Measurements from ENCODE around the gene PDE3A. TPM values are rescaled to one million over a fixed set of nuclear protein-coding genes. Genes with fewer than 3 reads are reported as not detected.
A peak's percentile ranks its signal among the peaks of the same experiment; 100 is the strongest.

PDE3A gene
- total RNA-seq, 4 donors from 2014 or later, result 51.3 to 150 (median 114) TPM

- peak overlapping the region; percentile 71 to 92 (median 83) for H3K4me3 ChIP-seq
- WGBS, 2 donors (ENCODE audit: low coverage in 1 of 2), result 11% methylated on average over 48 of the region's 50 CpGs; no CpG with 5 or more reads in 1 of the 2 donors
- peaks cover 11% of the 10 kb centered on the region for H3K27me3 ChIP-seq
- no peaks in the 10 kb centered on the region for H3K36me3 ChIP-seq
- intact Hi-C loops (cut with DNase I; ENCODE audit: low total_unique reads) (loop anchor here (1.0 kb wide), 1 partner anchor 234 kb away; no protein-coding TSS in a partner anchor), in situ Hi-C loops (cut with MboI; ENCODE audit: low pct_ligation_motif_present in 1 of 4, low pct_unique_long_range_greater_than_20kb in 1 of 4, low sequenced_read_pairs in 3 of 4) (loop anchor here in 1 of 4 donors (25.0 kb wide), 2 partner anchors 456 to 606 kb away; no protein-coding TSS in a partner anchor)
- H3K4me1 ChIP-seq, result peaks cover 0 to 22% (median 3%) of the 10 kb centered on the region in 4 donors
- H3K9me3 ChIP-seq, result no peaks in the 10 kb centered on the region
- peak; percentile 23 for DNase-seq
- no peak for TF ChIP-seq CTCF (IDR thresholded peaks at IDR 0.05)
- no peak for TF ChIP-seq POLR2AphosphoS5 (IDR thresholded peaks at IDR 0.05)
- no peak for TF ChIP-seq EP300 (IDR thresholded peaks at IDR 0.05; ENCODE audit: low read depth)
- no peak for TF ChIP-seq POLR2A (IDR thresholded peaks at IDR 0.05)
- peak overlapping the region; percentile 89 to 97 (median 94) for H3K27ac ChIP-seq
Observed at GRCh38 chr12:20368651-20369304, 441 bp downstream of the PDE3A start.

- peaks cover 0 to 29% (median 3%) of the 10 kb centered on the region in 4 donors for H3K4me1 ChIP-seq
Observed at GRCh38 chr12:20369305-20370013, 1.1 kb downstream of the PDE3A start.

GRCh38 chr12:20370014-20370386 lies 1.7 kb downstream of the PDE3A start:
- TF ChIP-seq POLR2A (IDR thresholded peaks at IDR 0.05) (no peak), EP300 (IDR thresholded peaks at IDR 0.05; ENCODE audit: low read depth) (no peak), POLR2AphosphoS5 (IDR thresholded peaks at IDR 0.05) (no peak)
- peaks cover 0 to 34% (median 6%) of the 10 kb centered on the region in 4 donors for H3K4me1 ChIP-seq
- peaks cover 11% of the 10 kb centered on the region for H3K27me3 ChIP-seq
- no peaks in the 10 kb centered on the region for H3K9me3 ChIP-seq
- DNase-seq, result peak; percentile 58
- 0 to 5% methylated on average over 7 to 21 of the region's 21 CpGs for WGBS, 2 donors (ENCODE audit: low coverage in 1 of 2)
- intact Hi-C loops (cut with DNase I; ENCODE audit: low total_unique reads), result no loop called here
- no peaks in the 10 kb centered on the region for H3K36me3 ChIP-seq
- in situ Hi-C loops (cut with MboI; ENCODE audit: low pct_ligation_motif_present in 1 of 4, low pct_unique_long_range_greater_than_20kb in 1 of 4, low sequenced_read_pairs in 3 of 4), result loop anchor here in 1 of 4 donors (25.0 kb wide), 2 partner anchors 458 to 608 kb away; no protein-coding TSS in a partner anchor
- peak overlapping the region; percentile 89 to 97 (median 94) for H3K27ac ChIP-seq
- H3K4me3 ChIP-seq, result peak overlapping the region; percentile 71 to 92 (median 83)

More at GRCh38 chr12:20369305-20370013, 1.1 kb downstream of the PDE3A start:
- peak overlapping the region; percentile 89 to 97 (median 94) for H3K27ac ChIP-seq
- H3K4me3 ChIP-seq, result peak overlapping the region; percentile 71 to 92 (median 83)
- no peaks in the 10 kb centered on the region for H3K9me3 ChIP-seq
- in situ Hi-C loops (cut with MboI; ENCODE audit: low pct_ligation_motif_present in 1 of 4, low pct_unique_long_range_greater_than_20kb in 1 of 4, low sequenced_read_pairs in 3 of 4) (loop anchor here in 1 of 4 donors (25.0 kb wide), 2 partner anchors 457 to 607 kb away; no protein-coding TSS in a partner anchor), intact Hi-C loops (cut with DNase I; ENCODE audit: low total_unique reads) (no loop called here)
- peak; percentile 84 for DNase-seq
- peaks cover 11% of the 10 kb centered on the region for H3K27me3 ChIP-seq
- TF ChIP-seq EP300 (IDR thresholded peaks at IDR 0.05; ENCODE audit: low read depth) (no peak), POLR2AphosphoS5 (IDR thresholded peaks at IDR 0.05) (peak; percentile 87 to 96 (median 93)), CTCF (IDR thresholded peaks at IDR 0.05) (peak; percentile 21 to 58 (median 28)), POLR2A (IDR thresholded peaks at IDR 0.05) (peak; percentile 88)
- no peaks in the 10 kb centered on the region for H3K36me3 ChIP-seq
- WGBS, 2 donors (ENCODE audit: low coverage in 1 of 2), result 13% methylated on average over 23 of the region's 63 CpGs; no CpG with 5 or more reads in 1 of the 2 donors

- peaks cover 0 to 42% (median 9%) of the 10 kb centered on the region in 4 donors for H3K4me1 ChIP-seq
- TF ChIP-seq POLR2AphosphoS5 (IDR thresholded peaks at IDR 0.05) (no peak), CTCF (IDR thresholded peaks at IDR 0.05) (no peak), POLR2A (IDR thresholded peaks at IDR 0.05) (no peak), EP300 (IDR thresholded peaks at IDR 0.05; ENCODE audit: low read depth) (no peak)
- intact Hi-C loops (cut with DNase I; ENCODE audit: low total_unique reads) (no loop called here), in situ Hi-C loops (cut with MboI; ENCODE audit: low pct_ligation_motif_present in 1 of 4, low pct_unique_long_range_greater_than_20kb in 1 of 4, low sequenced_read_pairs in 3 of 4) (loop anchor here in 1 of 4 donors (25.0 kb wide), 2 partner anchors 459 to 609 kb away; no protein-coding TSS in a partner anchor)
- no peaks in the 10 kb centered on the region for H3K9me3 ChIP-seq
- DNase-seq, result no peak
- peak overlapping the region; percentile 89 to 97 (median 94) for H3K27ac ChIP-seq
- 13 to 40% methylated on average over 5 of the region's 5 CpGs for WGBS, 2 donors (ENCODE audit: low coverage in 1 of 2)
- no peaks in the 10 kb centered on the region for H3K36me3 ChIP-seq
- H3K4me3 ChIP-seq, result peak overlapping the region; percentile 71 to 92 (median 83)
- H3K27me3 ChIP-seq, result peaks cover 11% of the 10 kb centered on the region
Observed at GRCh38 chr12:20370866-20371519, 2.7 kb downstream of the PDE3A start.

Measured in transverse colon (tissue), 4 donors.